HG03521 (cell line): ENCODE measurements around the gene DYDC2.
"Not testable (repeated sequence)": the region's sequence is repeated elsewhere in the genome, so short reads cannot be mapped to it uniquely, and the experiment has no call there.

ENCODE experiments used
- ATAC-seq: cut with Tn5 transposase; IDR thresholded peaks from one replicate; pipeline ENCODE4 v1.9.1; 2021; ENCODE audit warnings: mild to moderate bottlenecking, moderate library complexity; ENCODE audit not compliant: unreplicated experiment

Gene DYDC2

DNA sequence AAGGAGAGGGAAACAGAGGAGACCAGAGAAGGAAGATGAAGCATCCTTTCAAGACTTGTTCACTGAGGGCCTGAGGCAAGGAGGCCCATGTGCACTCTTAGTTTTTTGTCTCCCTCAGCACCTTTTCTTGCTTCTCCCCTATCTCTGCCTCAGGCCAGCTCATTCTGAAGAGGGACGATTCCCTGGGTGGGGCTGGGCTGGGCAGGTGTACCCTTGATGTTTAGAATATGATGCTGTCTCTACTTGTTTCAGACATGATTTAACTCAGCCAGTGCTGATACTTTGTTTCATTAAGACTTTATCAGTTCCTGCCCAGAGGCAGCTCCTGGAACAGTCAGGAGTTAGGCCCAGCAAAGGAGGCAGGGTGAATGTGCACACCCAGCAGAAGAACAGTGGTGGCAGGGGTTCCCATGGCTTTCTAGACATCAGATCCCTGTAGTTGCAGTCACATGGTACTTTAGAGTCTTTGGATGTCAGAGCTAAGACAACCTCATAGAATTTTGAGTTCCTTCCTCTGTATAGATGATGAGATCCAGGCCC lies 55.2 kb downstream of the DYDC2 start:
- ATAC-seq = no peak

DNA sequence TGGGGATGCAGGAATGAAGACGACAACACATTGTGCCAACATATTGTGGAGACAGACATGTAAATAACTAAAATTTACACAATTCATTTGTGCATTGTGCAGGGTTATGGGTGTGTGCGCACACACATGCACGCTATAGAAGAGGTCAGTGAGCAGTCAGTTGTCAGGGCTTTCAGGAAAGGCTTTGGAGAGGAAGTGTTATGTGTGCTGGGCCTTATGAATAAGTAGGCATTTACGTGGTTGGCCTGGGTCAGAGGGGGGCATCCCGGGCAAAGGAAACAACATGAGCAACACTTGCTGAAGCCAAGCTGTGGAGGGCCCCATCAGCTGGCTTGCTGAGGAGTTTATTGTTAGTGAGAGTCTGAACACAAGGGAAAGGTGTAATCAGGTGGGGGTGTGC lies 55.9 kb downstream of the DYDC2 start:
- ATAC-seq = no peak

DNA sequence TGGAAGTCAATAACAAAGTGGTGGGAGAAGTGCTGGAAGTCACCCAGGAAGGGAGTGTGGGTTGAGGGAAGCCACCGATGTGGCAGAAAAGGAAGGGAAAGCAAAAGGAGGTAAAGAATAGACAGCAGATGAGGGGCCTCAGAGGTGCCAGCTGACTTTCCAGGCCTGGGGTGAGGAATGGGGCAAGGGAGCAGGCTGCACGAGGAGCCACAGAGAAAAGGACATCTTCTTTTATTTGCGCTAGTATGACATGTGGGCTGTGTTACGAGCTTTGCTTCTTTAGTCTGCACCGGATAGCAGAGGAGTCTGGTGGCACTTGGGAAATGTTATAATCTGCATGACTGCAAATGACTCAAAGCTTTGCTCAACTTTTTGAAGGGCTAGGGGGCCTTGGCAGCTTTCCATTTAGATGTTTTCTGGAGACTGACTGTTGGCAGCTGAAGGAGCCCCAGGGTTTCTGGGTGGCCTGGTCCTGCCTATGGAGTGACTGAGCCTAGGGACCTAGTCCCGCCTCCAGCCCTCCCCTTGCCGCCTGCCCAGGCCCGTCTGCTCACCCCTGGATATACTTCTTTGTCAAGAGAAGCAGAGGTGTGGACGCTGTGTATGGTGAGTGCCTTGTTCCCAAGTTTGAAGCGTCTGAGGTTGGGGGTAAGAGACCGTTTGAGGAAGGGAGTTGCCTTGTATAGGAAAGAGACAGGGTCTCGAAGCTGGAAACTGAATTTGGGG lies 56.9 kb downstream of the DYDC2 start:
- no peak for ATAC-seq

DNA sequence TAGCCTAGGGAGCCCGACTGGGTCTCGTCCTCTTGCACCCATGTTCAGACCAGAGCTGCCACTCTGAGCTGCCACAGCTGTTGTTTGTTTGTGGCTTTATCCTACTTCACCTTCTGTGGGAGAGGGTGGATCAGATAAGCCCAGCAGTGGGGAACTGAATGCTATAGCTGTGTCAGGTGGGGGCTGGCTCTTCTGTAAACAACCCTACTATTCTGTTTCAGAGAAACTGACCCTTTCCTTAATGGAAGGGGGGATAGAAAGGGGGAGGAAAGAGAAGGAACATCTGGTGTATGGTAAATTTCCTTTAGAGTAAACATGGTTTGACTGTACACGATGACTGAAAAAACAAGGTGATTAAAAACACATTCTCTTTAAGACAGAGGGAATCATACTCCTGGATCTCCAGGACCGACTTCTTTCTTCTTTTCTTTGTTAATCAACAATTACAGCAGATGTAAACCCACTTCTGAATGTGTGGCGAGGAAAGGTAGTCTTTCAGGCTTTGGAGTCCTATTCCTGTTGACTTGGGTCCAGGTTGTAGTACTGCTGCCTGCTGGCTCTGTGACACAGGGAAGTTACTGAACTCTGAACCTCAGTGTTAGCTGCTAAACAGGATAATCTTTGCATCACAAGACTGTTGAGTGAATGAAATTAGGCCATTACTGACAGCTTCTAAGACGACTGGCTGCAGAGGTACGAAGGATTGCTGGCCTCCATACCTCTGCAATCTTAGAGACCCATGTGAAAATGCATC lies 57.7 kb downstream of the DYDC2 start:
- no peak for ATAC-seq

DNA sequence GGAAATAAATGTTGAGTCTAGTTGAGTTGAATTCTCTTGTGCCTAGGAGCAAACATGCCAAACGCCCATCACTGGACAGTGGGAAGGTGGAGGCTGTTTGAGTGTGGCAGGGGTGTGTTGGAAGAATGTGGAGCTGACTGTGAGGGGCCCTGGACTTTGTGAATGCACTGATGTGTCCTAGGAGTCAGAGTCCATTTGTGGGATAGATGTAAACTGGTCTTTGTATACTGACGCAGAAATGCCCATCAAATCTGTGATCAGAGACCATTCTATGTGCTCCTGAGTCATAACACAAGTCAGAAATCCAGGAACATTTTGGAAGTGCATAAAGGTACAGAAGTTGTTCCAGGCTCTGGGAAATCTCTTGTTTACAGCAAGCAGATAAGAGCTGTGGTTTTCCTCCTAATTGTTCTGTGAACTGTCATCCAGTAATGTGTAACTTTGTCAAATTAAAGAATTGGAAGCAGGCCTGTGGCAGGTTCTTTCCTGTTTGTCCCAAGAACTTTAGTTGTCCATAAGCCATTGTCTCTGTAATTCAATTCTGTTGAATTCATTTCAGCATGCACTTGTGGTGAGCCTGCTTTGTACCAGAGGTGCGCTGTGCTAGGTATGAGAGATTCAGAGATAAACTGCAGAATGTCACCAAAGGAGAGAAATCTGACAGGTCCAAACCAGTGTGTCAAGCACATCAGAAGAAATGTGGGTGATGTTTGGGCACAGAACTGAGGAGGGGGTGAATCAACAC lies 59.3 kb downstream of the DYDC2 start:
- no peak for ATAC-seq

DNA sequence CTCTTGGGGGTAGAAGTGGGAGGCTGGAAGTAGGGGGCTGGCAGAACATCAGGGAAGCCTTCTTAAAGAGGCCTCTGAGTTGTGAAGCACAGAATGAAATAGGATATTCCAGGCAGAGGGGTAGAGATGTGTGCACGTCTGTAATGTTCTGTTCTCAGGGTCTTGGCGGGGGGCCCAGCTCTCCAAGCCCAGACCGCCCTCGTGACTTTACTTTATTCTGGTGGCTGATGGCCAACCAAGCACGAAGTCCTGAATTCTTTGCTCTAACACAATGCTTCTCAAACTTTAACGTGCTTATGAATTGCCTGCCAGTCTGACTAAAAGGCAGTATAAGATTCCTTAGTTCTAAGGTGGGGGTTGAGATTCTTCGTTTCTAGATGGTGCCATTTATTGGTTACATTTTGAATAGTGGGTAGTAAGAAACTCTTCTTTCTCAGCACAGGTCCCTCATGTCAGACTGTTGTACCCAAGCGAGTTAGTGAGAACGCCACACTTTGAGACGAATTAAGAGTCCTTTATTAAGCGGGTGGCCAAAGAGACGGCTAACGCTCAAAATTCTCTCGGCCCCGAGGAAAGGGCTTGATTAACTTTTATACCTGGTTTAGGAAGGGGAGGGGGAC lies 60.0 kb downstream of the DYDC2 start:
- no peak for ATAC-seq

DNA sequence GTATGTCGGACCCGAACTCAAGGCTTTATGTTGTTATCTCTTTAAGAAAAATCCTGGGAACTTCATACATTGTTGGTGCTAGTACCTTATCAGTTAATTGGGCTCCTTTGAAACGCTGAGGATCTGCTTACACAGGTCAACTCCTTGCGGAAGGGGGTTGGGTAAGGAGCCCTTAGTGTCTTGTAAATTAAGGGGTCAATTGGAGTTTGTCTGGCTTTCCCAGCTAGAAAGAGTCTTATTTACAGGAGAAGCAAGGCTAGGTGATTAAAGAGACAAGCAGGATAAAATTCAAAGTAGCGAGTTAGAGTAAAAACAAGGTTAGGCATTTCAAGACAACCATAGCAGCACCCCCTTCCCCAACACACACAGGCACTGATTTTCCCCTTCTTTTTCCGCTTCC lies 60.7 kb downstream of the DYDC2 start:
- not testable (repeated sequence) for ATAC-seq
